ENCODE results near the gene PPM1B. TPM values are rescaled to one million over a fixed set of nuclear protein-coding genes. Genes with fewer than 3 reads are reported as not detected.
"Not testable (repeated sequence)": the region's sequence is repeated elsewhere in the genome, so short reads cannot be mapped to it uniquely, and the experiment has no call there.

Gene PPM1B
- total RNA-seq, 1 donor from 2014 or later, result 27.1 TPM

GRCh38 chr2:44207102-44207501 lies 38.4 kb downstream of the PPM1B start:
- Histone ChIP-seq H3K27me3 (ENCODE audit: control insufficient read depth in 3 of 3, insufficient read depth in 3 of 3, low read length in 3 of 3) (no peaks in the 10 kb centered on the region), H3K36me3 (ENCODE audit: control insufficient read depth in 3 of 3, insufficient read depth in 3 of 3, low read length in 3 of 3) (peaks cover 4 to 11% (median 7%) of the 10 kb centered on the region in 3 donors), H3K4me3 (ENCODE audit: low read length in 3 of 3) (no peak overlapping the region), H3K9me3 (ENCODE audit: control insufficient read depth in 3 of 3, low read length in 3 of 3) (no peaks in the 10 kb centered on the region), H3K4me1 (ENCODE audit: control insufficient read depth in 3 of 3, insufficient read depth in 3 of 3, low read length in 3 of 3) (no peaks in the 10 kb centered on the region), H3K9ac (ENCODE audit: low read depth in 1 of 3, low read length in 3 of 3) (no peak overlapping the region), H3K27ac (ENCODE audit: low read depth, low read length) (no peak overlapping the region)

- not testable (repeated sequence) for H3K4me1 ChIP-seq (ENCODE audit: control insufficient read depth in 3 of 3, insufficient read depth in 3 of 3, low read length in 3 of 3); H3K9me3 ChIP-seq (ENCODE audit: control insufficient read depth in 3 of 3, low read length in 3 of 3); H3K27me3 ChIP-seq (ENCODE audit: control insufficient read depth in 3 of 3, insufficient read depth in 3 of 3, low read length in 3 of 3); H3K9ac ChIP-seq (ENCODE audit: low read depth in 1 of 3, low read length in 3 of 3); H3K4me3 ChIP-seq (ENCODE audit: low read length in 3 of 3); H3K27ac ChIP-seq (ENCODE audit: low read depth, low read length)
- H3K36me3 ChIP-seq (ENCODE audit: control insufficient read depth in 3 of 3, insufficient read depth in 3 of 3, low read length in 3 of 3), result peaks cover 4 to 14% (median 9%) of the 10 kb centered on the region in 3 donors
Observed at GRCh38 chr2:44207648-44208047, 39.0 kb downstream of the PPM1B start.

GRCh38 chr2:44210362-44210761 lies 41.7 kb downstream of the PPM1B start:
- Histone ChIP-seq H3K4me1 (ENCODE audit: control insufficient read depth in 3 of 3, insufficient read depth in 3 of 3, low read length in 3 of 3) (no peaks in the 10 kb centered on the region), H3K9me3 (ENCODE audit: control insufficient read depth in 3 of 3, low read length in 3 of 3) (no peaks in the 10 kb centered on the region), H3K27me3 (ENCODE audit: control insufficient read depth in 3 of 3, insufficient read depth in 3 of 3, low read length in 3 of 3) (no peaks in the 10 kb centered on the region), H3K36me3 (ENCODE audit: control insufficient read depth in 3 of 3, insufficient read depth in 3 of 3, low read length in 3 of 3) (peaks cover 4 to 14% (median 9%) of the 10 kb centered on the region in 3 donors), H3K9ac (ENCODE audit: low read depth in 1 of 3, low read length in 3 of 3) (no peak overlapping the region), H3K27ac (ENCODE audit: low read depth, low read length) (no peak overlapping the region), H3K4me3 (ENCODE audit: low read length in 3 of 3) (no peak overlapping the region)

- H3K36me3 ChIP-seq (ENCODE audit: control insufficient read depth in 3 of 3, insufficient read depth in 3 of 3, low read length in 3 of 3), result peaks cover 4 to 14% (median 9%) of the 10 kb centered on the region in 3 donors
Observed at GRCh38 chr2:44211183-44211582, 42.5 kb downstream of the PPM1B start.

GRCh38 chr2:44212302-44212701 lies 43.6 kb downstream of the PPM1B start:
- H3K9me3 ChIP-seq (ENCODE audit: control insufficient read depth in 3 of 3, low read length in 3 of 3), result no peaks in the 10 kb centered on the region
- no peak overlapping the region for H3K4me3 ChIP-seq (ENCODE audit: low read length in 3 of 3)
- H3K36me3 ChIP-seq (ENCODE audit: control insufficient read depth in 3 of 3, insufficient read depth in 3 of 3, low read length in 3 of 3), result peaks cover 4 to 14% (median 9%) of the 10 kb centered on the region in 3 donors
- H3K4me1 ChIP-seq (ENCODE audit: control insufficient read depth in 3 of 3, insufficient read depth in 3 of 3, low read length in 3 of 3), result no peaks in the 10 kb centered on the region
- no peaks in the 10 kb centered on the region for H3K27me3 ChIP-seq (ENCODE audit: control insufficient read depth in 3 of 3, insufficient read depth in 3 of 3, low read length in 3 of 3)
- no peak overlapping the region for H3K27ac ChIP-seq (ENCODE audit: low read depth, low read length)
- H3K9ac ChIP-seq (ENCODE audit: low read depth in 1 of 3, low read length in 3 of 3), result no peak overlapping the region

More at GRCh38 chr2:44211183-44211582, 42.5 kb downstream of the PPM1B start:
- H3K9ac ChIP-seq (ENCODE audit: low read depth in 1 of 3, low read length in 3 of 3), result no peak overlapping the region
- H3K27me3 ChIP-seq (ENCODE audit: control insufficient read depth in 3 of 3, insufficient read depth in 3 of 3, low read length in 3 of 3), result no peaks in the 10 kb centered on the region
- H3K4me3 ChIP-seq (ENCODE audit: low read length in 3 of 3), result no peak overlapping the region
- H3K4me1 ChIP-seq (ENCODE audit: control insufficient read depth in 3 of 3, insufficient read depth in 3 of 3, low read length in 3 of 3), result no peaks in the 10 kb centered on the region
- H3K9me3 ChIP-seq (ENCODE audit: control insufficient read depth in 3 of 3, low read length in 3 of 3), result no peaks in the 10 kb centered on the region
- H3K27ac ChIP-seq (ENCODE audit: low read depth, low read length), result no peak overlapping the region

- H3K9ac ChIP-seq (ENCODE audit: low read depth in 1 of 3, low read length in 3 of 3), result no peak overlapping the region
- no peaks in the 10 kb centered on the region for H3K4me1 ChIP-seq (ENCODE audit: control insufficient read depth in 3 of 3, insufficient read depth in 3 of 3, low read length in 3 of 3)
- H3K36me3 ChIP-seq (ENCODE audit: control insufficient read depth in 3 of 3, insufficient read depth in 3 of 3, low read length in 3 of 3), result peaks cover 3 to 19% (median 10%) of the 10 kb centered on the region in 3 donors
- H3K4me3 ChIP-seq (ENCODE audit: low read length in 3 of 3), result no peak overlapping the region
- H3K27me3 ChIP-seq (ENCODE audit: control insufficient read depth in 3 of 3, insufficient read depth in 3 of 3, low read length in 3 of 3), result no peaks in the 10 kb centered on the region
- no peak overlapping the region for H3K27ac ChIP-seq (ENCODE audit: low read depth, low read length)
- no peaks in the 10 kb centered on the region for H3K9me3 ChIP-seq (ENCODE audit: control insufficient read depth in 3 of 3, low read length in 3 of 3)
Observed at GRCh38 chr2:44215827-44216226, 47.2 kb downstream of the PPM1B start.

- Histone ChIP-seq H3K9ac (ENCODE audit: low read depth in 1 of 3, low read length in 3 of 3) (no peak overlapping the region), H3K27me3 (ENCODE audit: control insufficient read depth in 3 of 3, insufficient read depth in 3 of 3, low read length in 3 of 3) (no peaks in the 10 kb centered on the region), H3K27ac (ENCODE audit: low read depth, low read length) (no peak overlapping the region), H3K4me3 (ENCODE audit: low read length in 3 of 3) (no peak overlapping the region), H3K9me3 (ENCODE audit: control insufficient read depth in 3 of 3, low read length in 3 of 3) (no peaks in the 10 kb centered on the region), H3K36me3 (ENCODE audit: control insufficient read depth in 3 of 3, insufficient read depth in 3 of 3, low read length in 3 of 3) (peaks cover 7 to 12% (median 8%) of the 10 kb centered on the region in 3 donors), H3K4me1 (ENCODE audit: control insufficient read depth in 3 of 3, insufficient read depth in 3 of 3, low read length in 3 of 3) (no peaks in the 10 kb centered on the region)
Observed at GRCh38 chr2:44218771-44219170, 50.1 kb downstream of the PPM1B start.

- H3K9me3 ChIP-seq (ENCODE audit: control insufficient read depth in 3 of 3, low read length in 3 of 3), result no peaks in the 10 kb centered on the region
- no peaks in the 10 kb centered on the region for H3K27me3 ChIP-seq (ENCODE audit: control insufficient read depth in 3 of 3, insufficient read depth in 3 of 3, low read length in 3 of 3)
- no peak overlapping the region for H3K27ac ChIP-seq (ENCODE audit: low read depth, low read length)
- no peak overlapping the region for H3K4me3 ChIP-seq (ENCODE audit: low read length in 3 of 3)
- H3K36me3 ChIP-seq (ENCODE audit: control insufficient read depth in 3 of 3, insufficient read depth in 3 of 3, low read length in 3 of 3), result peaks cover 0 to 4% (median 0%) of the 10 kb centered on the region in 3 donors
- no peaks in the 10 kb centered on the region for H3K4me1 ChIP-seq (ENCODE audit: control insufficient read depth in 3 of 3, insufficient read depth in 3 of 3, low read length in 3 of 3)
- no peak overlapping the region for H3K9ac ChIP-seq (ENCODE audit: low read depth in 1 of 3, low read length in 3 of 3)
Observed at GRCh38 chr2:44226753-44227152, 58.1 kb downstream of the PPM1B start.

GRCh38 chr2:44230378-44230777 lies 61.7 kb downstream of the PPM1B start:
- no peaks in the 10 kb centered on the region for H3K36me3 ChIP-seq (ENCODE audit: control insufficient read depth in 3 of 3, insufficient read depth in 3 of 3, low read length in 3 of 3)
- no peak overlapping the region for H3K9ac ChIP-seq (ENCODE audit: low read depth in 1 of 3, low read length in 3 of 3)
- H3K9me3 ChIP-seq (ENCODE audit: control insufficient read depth in 3 of 3, low read length in 3 of 3), result no peaks in the 10 kb centered on the region
- H3K4me3 ChIP-seq (ENCODE audit: low read length in 3 of 3), result no peak overlapping the region
- H3K4me1 ChIP-seq (ENCODE audit: control insufficient read depth in 3 of 3, insufficient read depth in 3 of 3, low read length in 3 of 3), result no peaks in the 10 kb centered on the region
- no peaks in the 10 kb centered on the region for H3K27me3 ChIP-seq (ENCODE audit: control insufficient read depth in 3 of 3, insufficient read depth in 3 of 3, low read length in 3 of 3)
- H3K27ac ChIP-seq (ENCODE audit: low read depth, low read length), result no peak overlapping the region

- no peak overlapping the region for H3K4me3 ChIP-seq (ENCODE audit: low read length in 3 of 3)
- no peaks in the 10 kb centered on the region for H3K27me3 ChIP-seq (ENCODE audit: control insufficient read depth in 3 of 3, insufficient read depth in 3 of 3, low read length in 3 of 3)
- no peaks in the 10 kb centered on the region for H3K4me1 ChIP-seq (ENCODE audit: control insufficient read depth in 3 of 3, insufficient read depth in 3 of 3, low read length in 3 of 3)
- no peak overlapping the region for H3K9ac ChIP-seq (ENCODE audit: low read depth in 1 of 3, low read length in 3 of 3)
- no peaks in the 10 kb centered on the region for H3K36me3 ChIP-seq (ENCODE audit: control insufficient read depth in 3 of 3, insufficient read depth in 3 of 3, low read length in 3 of 3)
- no peaks in the 10 kb centered on the region for H3K9me3 ChIP-seq (ENCODE audit: control insufficient read depth in 3 of 3, low read length in 3 of 3)
- H3K27ac ChIP-seq (ENCODE audit: low read depth, low read length), result no peak overlapping the region
Observed at GRCh38 chr2:44233450-44234128, 64.9 kb downstream of the PPM1B start.

All from skeletal muscle tissue (tissue), 4 donors.